Lung (tissue), 12 donors: Measurements from ENCODE around the gene STBD1. TPM values are rescaled to one million over a fixed set of nuclear protein-coding genes. Genes with fewer than 3 reads are reported as not detected.
A peak's percentile ranks its signal among the peaks of the same experiment; 100 is the strongest.
"Not testable (repeated sequence)": the region's sequence is repeated elsewhere in the genome, so short reads cannot be mapped to it uniquely, and the experiment has no call there.

ENCODE experiments used
- ATAC-seq: fragments of 200-7000 bp; cut with Tn5 transposase; one replicate; pipeline ENCODE4 v1.9.1; 2020; ENCODE audit warnings: moderate number of reproducible peaks; ENCODE audit not compliant: insufficient read depth, low FRiP score
- DNase-seq, 3 donors: peaks; one replicate each; pipeline ENCODE4 v3.0.0-alpha.2; 2013 to 2017
- H3K27ac ChIP-seq, 2 donors: one replicate each; pipeline ENCODE4 v1.5.1; 2013; ENCODE audit warnings: mild to moderate bottlenecking in 2 of 2, moderate library complexity in 2 of 2, control low read depth in 1 of 2, inconsistent platforms in 1 of 2, low read depth in 1 of 2, low read length in 1 of 2
- H3K27me3 ChIP-seq, 3 donors: one replicate each; pipeline ENCODE4 v1.5.1; 2013; ENCODE audit warnings: low read length in 2 of 3; ENCODE audit not compliant: control insufficient read depth in 3 of 3, insufficient read depth in 3 of 3
- H3K36me3 ChIP-seq, 4 donors: one replicate each; pipeline ENCODE4 v1.5.1; 2013; ENCODE audit warnings: low read length in 4 of 4, mild to moderate bottlenecking in 1 of 4, moderate library complexity in 1 of 4; ENCODE audit not compliant: control insufficient read depth in 4 of 4, insufficient read depth in 4 of 4
- H3K4me1 ChIP-seq, 5 donors: one replicate each; pipeline ENCODE4 v1.5.1; 2013; ENCODE audit warnings: low read length in 5 of 5, mild to moderate bottlenecking in 2 of 5, moderate library complexity in 1 of 5; ENCODE audit not compliant: control insufficient read depth in 5 of 5, insufficient read depth in 5 of 5
- H3K4me3 ChIP-seq: one replicate; pipeline ENCODE4 v1.5.1; 2013; ENCODE audit warnings: mild to moderate bottlenecking, control low read depth, moderate library complexity
- H3K9ac ChIP-seq, 2 donors: one replicate each; pipeline ENCODE4 v1.5.1; 2013; ENCODE audit warnings: low read length in 2 of 2, control low read depth in 1 of 2; ENCODE audit not compliant: insufficient read depth in 1 of 2
- H3K9me3 ChIP-seq, 4 donors: one replicate each; pipeline ENCODE4 v1.5.1; 2013; ENCODE audit warnings: low read length in 3 of 4, mild to moderate bottlenecking in 1 of 4, moderate library complexity in 1 of 4; ENCODE audit not compliant: control insufficient read depth in 4 of 4, insufficient read depth in 3 of 4
- CTCF ChIP-seq: IDR thresholded peaks from 2 replicates; pipeline ENCODE4 v1.5.1; 2012; ENCODE audit warnings: mild to moderate bottlenecking; ENCODE audit errors: control extremely low read depth, extremely low read depth
- WGBS, 2 donors: extraction: QIAGEN DNeasy Blood & Tissue Kit; methylation state at CpG; one replicate each; pipeline ENCODE4 v1.1.7; 2013; 5-methylcytosine and 5-hydroxymethylcytosine counted together
- polyA plus RNA-seq, 2 donors: library from polyadenylated mRNA; stranded (reverse); fragments of 200-250 nt; gene quantifications; one replicate each; pipeline ENCODE4 v1.2.1, GENCODE V29; 2013
- total RNA-seq, 2 donors: library from RNA; depleted of rRNA in 1 of 2; stranded (reverse); fragments of >200 nt in 1 of 2; gene quantifications; one replicate each; pipeline ENCODE4 v1.2.1, GENCODE V29; 2014 to 2021
- donor health status: control.
- donor health status: control.
- donor health status: Bipolar disorder and iron deficiency.
- donor health status: healthy.
- donor health status: DM: yes; HTN: yes; CAD: no.

The STBD1 gene
- total and polyA plus RNA-seq, 4 donors: 1.5 to 14.8 (median 6.9) TPM

- Histone ChIP-seq H3K36me3 (no peaks in the 10 kb centered on the region), H3K4me3 (no peak overlapping the region), H3K27me3 (no peaks in the 10 kb centered on the region), H3K4me1 (no peaks in the 10 kb centered on the region), H3K9ac (no peak overlapping the region), H3K9me3 (peaks cover 0 to 2% (median 0%) of the 10 kb centered on the region in 4 donors), H3K27ac (peak overlapping the region in 1 of 2 donors; percentile 15)
- DNase-seq (no peak), ATAC-seq (no peak)
- no peak for TF ChIP-seq CTCF
- WGBS, 2 donors: 81 to 86% methylated on average over 6 of the region's 6 CpGs
Observed at GRCh38 chr4:76280488-76281441, 25.8 kb upstream of the STBD1 start.

- H3K9ac ChIP-seq, H3K4me1 ChIP-seq, H3K27me3 ChIP-seq, ATAC-seq, DNase-seq, H3K4me3 ChIP-seq, H3K27ac ChIP-seq, H3K9me3 ChIP-seq, H3K36me3 ChIP-seq: not testable (repeated sequence)
- WGBS, 2 donors: 59 to 79% methylated on average over 6 of the region's 6 CpGs
Observed at GRCh38 chr4:76281594-76281993, 24.9 kb upstream of the STBD1 start.

GRCh38 chr4:76282941-76283689 lies 23.4 kb upstream of the STBD1 start:
- no peak overlapping the region for H3K4me3 ChIP-seq
- H3K27me3 ChIP-seq: no peaks in the 10 kb centered on the region
- no peak overlapping the region for H3K27ac ChIP-seq
- peaks cover 0 to 2% (median 0%) of the 10 kb centered on the region in 4 donors for H3K9me3 ChIP-seq
- no peaks in the 10 kb centered on the region for H3K36me3 ChIP-seq
- no peaks in the 10 kb centered on the region for H3K4me1 ChIP-seq
- WGBS, 2 donors: 88% methylated on average over 6 of the region's 6 CpGs
- H3K9ac ChIP-seq: no peak overlapping the region
- TF ChIP-seq CTCF: no peak
- ATAC-seq (no peak), DNase-seq (no peak)

GRCh38 chr4:76283900-76284299 lies 22.6 kb upstream of the STBD1 start:
- DNase-seq (no peak), ATAC-seq (no peak)

GRCh38 chr4:76287811-76288210 lies 18.7 kb upstream of the STBD1 start:
- not testable (repeated sequence) for DNase-seq, H3K27me3 ChIP-seq, H3K36me3 ChIP-seq, H3K9ac ChIP-seq, H3K9me3 ChIP-seq, H3K27ac ChIP-seq, H3K4me3 ChIP-seq, ATAC-seq, H3K4me1 ChIP-seq
- 86 to 95% methylated on average over 3 of the region's 3 CpGs for WGBS, 2 donors

More at GRCh38 chr4:76283900-76284299, 22.6 kb upstream of the STBD1 start:
- peaks cover 0 to 2% (median 0%) of the 10 kb centered on the region in 4 donors for H3K9me3 ChIP-seq
- no peak overlapping the region for H3K27ac ChIP-seq
- no peaks in the 10 kb centered on the region for H3K27me3 ChIP-seq
- H3K9ac ChIP-seq: no peak overlapping the region
- no peaks in the 10 kb centered on the region for H3K4me1 ChIP-seq
- H3K36me3 ChIP-seq: no peaks in the 10 kb centered on the region
- 86 to 90% methylated on average over 4 of the region's 4 CpGs for WGBS, 2 donors
- TF ChIP-seq CTCF: no peak
- no peak overlapping the region for H3K4me3 ChIP-seq
